ENCODE measurements around the gene ANK3. TPM values are rescaled to one million over a fixed set of nuclear protein-coding genes. Genes with fewer than 3 reads are reported as not detected.

ANK3 gene
- total RNA-seq, 1 experiment from 2014 or later = 69.6 TPM

DNA sequence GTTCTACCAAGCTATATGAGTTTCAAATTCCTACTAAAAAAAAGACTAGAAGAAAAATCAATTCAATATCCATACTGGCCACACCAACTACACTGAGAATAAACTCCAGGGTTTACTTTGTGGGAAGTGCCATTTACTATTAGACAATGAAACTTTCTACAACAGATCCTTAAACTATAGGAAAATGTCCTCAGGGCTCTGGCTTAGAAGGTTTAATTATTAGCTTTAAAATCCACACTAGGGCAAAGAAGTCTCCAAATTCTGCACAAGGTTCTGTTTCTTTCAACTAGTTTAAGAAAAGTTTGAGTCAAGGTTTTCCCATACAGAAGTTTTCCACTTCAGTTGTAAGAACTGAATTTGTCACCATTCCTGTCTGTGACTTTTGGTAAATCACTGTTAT lies 251.6 kb downstream of the ANK3 start (continued):
- TF ChIP-seq, protein P1, sequence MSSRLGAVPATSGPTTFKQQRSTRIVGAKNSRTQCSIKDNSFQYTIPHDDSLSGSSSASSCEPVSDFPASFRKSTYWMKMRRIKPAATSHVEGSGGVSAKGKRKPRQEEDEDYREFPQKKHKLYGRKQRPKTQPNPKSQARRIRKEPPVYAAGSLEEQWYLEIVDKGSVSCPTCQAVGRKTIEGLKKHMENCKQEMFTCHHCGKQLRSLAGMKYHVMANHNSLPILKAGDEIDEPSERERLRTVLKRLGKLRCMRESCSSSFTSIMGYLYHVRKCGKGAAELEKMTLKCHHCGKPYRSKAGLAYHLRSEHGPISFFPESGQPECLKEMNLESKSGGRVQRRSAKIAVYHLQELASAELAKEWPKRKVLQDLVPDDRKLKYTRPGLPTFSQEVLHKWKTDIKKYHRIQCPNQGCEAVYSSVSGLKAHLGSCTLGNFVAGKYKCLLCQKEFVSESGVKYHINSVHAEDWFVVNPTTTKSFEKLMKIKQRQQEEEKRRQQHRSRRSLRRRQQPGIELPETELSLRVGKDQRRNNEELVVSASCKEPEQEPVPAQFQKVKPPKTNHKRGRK (CRISPR knock-in tag; IDR thresholded peaks at IDR 0.05; ENCODE audit: borderline replicate concordance) = no peak
- TF ChIP-seq RELA (CRISPR knock-in tag; IDR thresholded peaks at IDR 0.05; ENCODE audit: borderline replicate concordance) = no peak
- no peak for TF ChIP-seq MYBL2 (CRISPR knock-in tag; IDR thresholded peaks at IDR 0.05)
- no peak for TF ChIP-seq OVOL2 (CRISPR knock-in tag; IDR thresholded peaks at IDR 0.05; ENCODE audit: borderline replicate concordance)
- no peak for TF ChIP-seq NR2C2 (CRISPR knock-in tag; IDR thresholded peaks at IDR 0.05)

DNA sequence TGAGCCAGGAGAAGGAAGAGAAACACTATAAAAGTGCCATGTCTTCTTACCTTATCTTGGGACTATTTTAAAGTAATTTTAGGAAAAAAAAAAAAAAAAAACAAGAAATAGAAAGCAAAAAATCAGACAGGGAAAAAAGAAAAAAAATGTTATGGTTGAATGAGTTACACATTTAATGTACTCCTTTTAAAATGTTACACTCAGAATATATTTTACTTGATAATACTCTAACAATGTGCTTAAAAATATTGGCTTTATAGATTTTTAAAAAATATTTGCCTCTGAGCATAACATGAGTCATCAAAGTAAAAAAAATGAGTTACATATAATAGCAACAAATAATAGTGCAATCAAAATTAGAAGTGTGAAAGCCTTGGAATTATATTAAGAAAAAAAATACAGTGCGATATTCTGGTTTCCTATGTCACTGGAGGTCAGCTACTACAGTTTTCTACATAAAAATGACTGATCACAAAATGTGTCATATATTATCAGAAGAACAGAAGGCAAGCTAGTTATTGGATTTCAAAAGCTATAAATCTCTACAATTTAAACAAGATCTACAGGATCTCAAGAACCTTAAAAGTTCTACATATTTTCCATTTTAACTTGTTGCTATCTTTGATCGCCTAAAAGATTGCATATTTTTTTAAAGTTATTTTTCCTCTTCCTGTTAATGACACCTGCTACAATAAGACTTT lies 252.2 kb downstream of the ANK3 start:
- no peak for TF ChIP-seq ZNF219 (CRISPR knock-in tag; IDR thresholded peaks at IDR 0.05; ENCODE audit: borderline replicate concordance)
- TF ChIP-seq, protein P2, sequence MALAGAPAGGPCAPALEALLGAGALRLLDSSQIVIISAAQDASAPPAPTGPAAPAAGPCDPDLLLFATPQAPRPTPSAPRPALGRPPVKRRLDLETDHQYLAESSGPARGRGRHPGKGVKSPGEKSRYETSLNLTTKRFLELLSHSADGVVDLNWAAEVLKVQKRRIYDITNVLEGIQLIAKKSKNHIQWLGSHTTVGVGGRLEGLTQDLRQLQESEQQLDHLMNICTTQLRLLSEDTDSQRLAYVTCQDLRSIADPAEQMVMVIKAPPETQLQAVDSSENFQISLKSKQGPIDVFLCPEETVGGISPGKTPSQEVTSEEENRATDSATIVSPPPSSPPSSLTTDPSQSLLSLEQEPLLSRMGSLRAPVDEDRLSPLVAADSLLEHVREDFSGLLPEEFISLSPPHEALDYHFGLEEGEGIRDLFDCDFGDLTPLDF (CRISPR knock-in tag; IDR thresholded peaks at IDR 0.05) = no peak
- TF ChIP-seq, protein P3, sequence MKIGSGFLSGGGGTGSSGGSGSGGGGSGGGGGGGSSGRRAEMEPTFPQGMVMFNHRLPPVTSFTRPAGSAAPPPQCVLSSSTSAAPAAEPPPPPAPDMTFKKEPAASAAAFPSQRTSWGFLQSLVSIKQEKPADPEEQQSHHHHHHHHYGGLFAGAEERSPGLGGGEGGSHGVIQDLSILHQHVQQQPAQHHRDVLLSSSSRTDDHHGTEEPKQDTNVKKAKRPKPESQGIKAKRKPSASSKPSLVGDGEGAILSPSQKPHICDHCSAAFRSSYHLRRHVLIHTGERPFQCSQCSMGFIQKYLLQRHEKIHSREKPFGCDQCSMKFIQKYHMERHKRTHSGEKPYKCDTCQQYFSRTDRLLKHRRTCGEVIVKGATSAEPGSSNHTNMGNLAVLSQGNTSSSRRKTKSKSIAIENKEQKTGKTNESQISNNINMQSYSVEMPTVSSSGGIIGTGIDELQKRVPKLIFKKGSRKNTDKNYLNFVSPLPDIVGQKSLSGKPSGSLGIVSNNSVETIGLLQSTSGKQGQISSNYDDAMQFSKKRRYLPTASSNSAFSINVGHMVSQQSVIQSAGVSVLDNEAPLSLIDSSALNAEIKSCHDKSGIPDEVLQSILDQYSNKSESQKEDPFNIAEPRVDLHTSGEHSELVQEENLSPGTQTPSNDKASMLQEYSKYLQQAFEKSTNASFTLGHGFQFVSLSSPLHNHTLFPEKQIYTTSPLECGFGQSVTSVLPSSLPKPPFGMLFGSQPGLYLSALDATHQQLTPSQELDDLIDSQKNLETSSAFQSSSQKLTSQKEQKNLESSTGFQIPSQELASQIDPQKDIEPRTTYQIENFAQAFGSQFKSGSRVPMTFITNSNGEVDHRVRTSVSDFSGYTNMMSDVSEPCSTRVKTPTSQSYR (CRISPR knock-in tag; IDR thresholded peaks at IDR 0.05) = no peak
- TF ChIP-seq MXD4 (CRISPR knock-in tag; IDR thresholded peaks at IDR 0.05; ENCODE audit: borderline replicate concordance) = no peak
- TF ChIP-seq, protein P4, sequence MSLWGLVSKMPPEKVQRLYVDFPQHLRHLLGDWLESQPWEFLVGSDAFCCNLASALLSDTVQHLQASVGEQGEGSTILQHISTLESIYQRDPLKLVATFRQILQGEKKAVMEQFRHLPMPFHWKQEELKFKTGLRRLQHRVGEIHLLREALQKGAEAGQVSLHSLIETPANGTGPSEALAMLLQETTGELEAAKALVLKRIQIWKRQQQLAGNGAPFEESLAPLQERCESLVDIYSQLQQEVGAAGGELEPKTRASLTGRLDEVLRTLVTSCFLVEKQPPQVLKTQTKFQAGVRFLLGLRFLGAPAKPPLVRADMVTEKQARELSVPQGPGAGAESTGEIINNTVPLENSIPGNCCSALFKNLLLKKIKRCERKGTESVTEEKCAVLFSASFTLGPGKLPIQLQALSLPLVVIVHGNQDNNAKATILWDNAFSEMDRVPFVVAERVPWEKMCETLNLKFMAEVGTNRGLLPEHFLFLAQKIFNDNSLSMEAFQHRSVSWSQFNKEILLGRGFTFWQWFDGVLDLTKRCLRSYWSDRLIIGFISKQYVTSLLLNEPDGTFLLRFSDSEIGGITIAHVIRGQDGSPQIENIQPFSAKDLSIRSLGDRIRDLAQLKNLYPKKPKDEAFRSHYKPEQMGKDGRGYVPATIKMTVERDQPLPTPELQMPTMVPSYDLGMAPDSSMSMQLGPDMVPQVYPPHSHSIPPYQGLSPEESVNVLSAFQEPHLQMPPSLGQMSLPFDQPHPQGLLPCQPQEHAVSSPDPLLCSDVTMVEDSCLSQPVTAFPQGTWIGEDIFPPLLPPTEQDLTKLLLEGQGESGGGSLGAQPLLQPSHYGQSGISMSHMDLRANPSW (CRISPR knock-in tag; conservative IDR thresholded peaks at IDR 0.05; ENCODE audit: low read depth) = no peak
- no peak for TF ChIP-seq NFE2L1 (CRISPR knock-in tag; IDR thresholded peaks at IDR 0.05)
- TF ChIP-seq, protein P5, sequence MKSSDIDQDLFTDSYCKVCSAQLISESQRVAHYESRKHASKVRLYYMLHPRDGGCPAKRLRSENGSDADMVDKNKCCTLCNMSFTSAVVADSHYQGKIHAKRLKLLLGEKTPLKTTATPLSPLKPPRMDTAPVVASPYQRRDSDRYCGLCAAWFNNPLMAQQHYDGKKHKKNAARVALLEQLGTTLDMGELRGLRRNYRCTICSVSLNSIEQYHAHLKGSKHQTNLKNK (CRISPR knock-in tag; IDR thresholded peaks at IDR 0.05) = no peak
- TF ChIP-seq, protein P6, sequence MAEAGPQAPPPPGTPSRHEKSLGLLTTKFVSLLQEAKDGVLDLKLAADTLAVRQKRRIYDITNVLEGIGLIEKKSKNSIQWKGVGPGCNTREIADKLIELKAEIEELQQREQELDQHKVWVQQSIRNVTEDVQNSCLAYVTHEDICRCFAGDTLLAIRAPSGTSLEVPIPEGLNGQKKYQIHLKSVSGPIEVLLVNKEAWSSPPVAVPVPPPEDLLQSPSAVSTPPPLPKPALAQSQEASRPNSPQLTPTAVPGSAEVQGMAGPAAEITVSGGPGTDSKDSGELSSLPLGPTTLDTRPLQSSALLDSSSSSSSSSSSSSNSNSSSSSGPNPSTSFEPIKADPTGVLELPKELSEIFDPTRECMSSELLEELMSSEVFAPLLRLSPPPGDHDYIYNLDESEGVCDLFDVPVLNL (CRISPR knock-in tag; IDR thresholded peaks at IDR 0.05; ENCODE audit: borderline replicate concordance, low read depth) = no peak
- no peak for TF ChIP-seq TEAD1 (CRISPR knock-in tag; IDR thresholded peaks at IDR 0.05)
- TF ChIP-seq, protein P7, sequence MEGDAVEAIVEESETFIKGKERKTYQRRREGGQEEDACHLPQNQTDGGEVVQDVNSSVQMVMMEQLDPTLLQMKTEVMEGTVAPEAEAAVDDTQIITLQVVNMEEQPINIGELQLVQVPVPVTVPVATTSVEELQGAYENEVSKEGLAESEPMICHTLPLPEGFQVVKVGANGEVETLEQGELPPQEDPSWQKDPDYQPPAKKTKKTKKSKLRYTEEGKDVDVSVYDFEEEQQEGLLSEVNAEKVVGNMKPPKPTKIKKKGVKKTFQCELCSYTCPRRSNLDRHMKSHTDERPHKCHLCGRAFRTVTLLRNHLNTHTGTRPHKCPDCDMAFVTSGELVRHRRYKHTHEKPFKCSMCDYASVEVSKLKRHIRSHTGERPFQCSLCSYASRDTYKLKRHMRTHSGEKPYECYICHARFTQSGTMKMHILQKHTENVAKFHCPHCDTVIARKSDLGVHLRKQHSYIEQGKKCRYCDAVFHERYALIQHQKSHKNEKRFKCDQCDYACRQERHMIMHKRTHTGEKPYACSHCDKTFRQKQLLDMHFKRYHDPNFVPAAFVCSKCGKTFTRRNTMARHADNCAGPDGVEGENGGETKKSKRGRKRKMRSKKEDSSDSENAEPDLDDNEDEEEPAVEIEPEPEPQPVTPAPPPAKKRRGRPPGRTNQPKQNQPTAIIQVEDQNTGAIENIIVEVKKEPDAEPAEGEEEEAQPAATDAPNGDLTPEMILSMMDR (IDR thresholded peaks at IDR 0.05) = no peak
- no peak for TF ChIP-seq NR3C1 (CRISPR knock-in tag; conservative IDR thresholded peaks at IDR 0.05; ENCODE audit: low read depth)
- TF ChIP-seq MYBL2 (CRISPR knock-in tag; IDR thresholded peaks at IDR 0.05) = no peak
- TF ChIP-seq, protein P8, sequence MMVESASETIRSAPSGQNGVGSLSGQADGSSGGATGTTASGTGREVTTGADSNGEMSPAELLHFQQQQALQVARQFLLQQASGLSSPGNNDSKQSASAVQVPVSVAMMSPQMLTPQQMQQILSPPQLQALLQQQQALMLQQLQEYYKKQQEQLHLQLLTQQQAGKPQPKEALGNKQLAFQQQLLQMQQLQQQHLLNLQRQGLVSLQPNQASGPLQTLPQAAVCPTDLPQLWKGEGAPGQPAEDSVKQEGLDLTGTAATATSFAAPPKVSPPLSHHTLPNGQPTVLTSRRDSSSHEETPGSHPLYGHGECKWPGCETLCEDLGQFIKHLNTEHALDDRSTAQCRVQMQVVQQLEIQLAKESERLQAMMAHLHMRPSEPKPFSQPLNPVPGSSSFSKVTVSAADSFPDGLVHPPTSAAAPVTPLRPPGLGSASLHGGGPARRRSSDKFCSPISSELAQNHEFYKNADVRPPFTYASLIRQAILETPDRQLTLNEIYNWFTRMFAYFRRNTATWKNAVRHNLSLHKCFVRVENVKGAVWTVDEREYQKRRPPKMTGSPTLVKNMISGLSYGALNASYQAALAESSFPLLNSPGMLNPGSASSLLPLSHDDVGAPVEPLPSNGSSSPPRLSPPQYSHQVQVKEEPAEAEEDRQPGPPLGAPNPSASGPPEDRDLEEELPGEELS (CRISPR knock-in tag; IDR thresholded peaks at IDR 0.05) = no peak
- TF ChIP-seq ZNF396 (CRISPR knock-in tag; IDR thresholded peaks at IDR 0.05; ENCODE audit: borderline replicate concordance) = no peak
- no peak for TF ChIP-seq ZNF671 (CRISPR knock-in tag; IDR thresholded peaks at IDR 0.05)
- no peak for TF ChIP-seq FOXJ3 (CRISPR knock-in tag; IDR thresholded peaks at IDR 0.05; ENCODE audit: borderline replicate concordance)
- TF ChIP-seq FOXK1 (CRISPR knock-in tag; IDR thresholded peaks at IDR 0.05) = no peak
- no peak for TF ChIP-seq OVOL2 (CRISPR knock-in tag; IDR thresholded peaks at IDR 0.05; ENCODE audit: borderline replicate concordance)
- Mint-ChIP-seq H3K9me3 (no peaks in the 10 kb centered on the region), H3K27ac (peak overlapping the region; percentile 77; the same call in 1 of the 2 replicates), H3K4me3 (no peak overlapping the region), H3K36me3 (peaks cover 17% of the 10 kb centered on the region; the same call in 1 of the 2 replicates), H3K27me3 (ENCODE audit: low read depth) (no peaks in the 10 kb centered on the region), H3K4me1 (peaks cover 18% of the 10 kb centered on the region)
- CTCF ChIA-PET = no interaction called here
- POLR2A ChIA-PET = no interaction called here
- no peak for DNase-seq (ENCODE audit: low spot score)
- no peak for ATAC-seq

All from WTC11 (cell line).